SK-N-SH (cell line): ENCODE results near the gene TOR1A. TPM values are rescaled to one million over a fixed set of nuclear protein-coding genes. Genes with fewer than 3 reads are reported as not detected.

Experiments used
- CTCF ChIA-PET: fragments of 300-600, 350-600 bp; formaldehyde crosslinking; extraction: SDS; loops from one replicate; lab custom pipeline; 2021; lab: Yijun Ruan, JAX
- POLR2A ChIA-PET: fragments of 350-600 bp; sonication (Branson Sonifier 250); formaldehyde crosslinking; extraction: SDS; loops from one replicate; lab custom pipeline; 2020; ENCODE audit warnings: antibody characterized with exemption, inconsistent platforms; lab: Yijun Ruan, JAX
- DNase-seq: peaks from one replicate; pipeline ENCODE4 v3.0.0; 2012
- H2AFZ ChIP-seq: fragments of 200-600 bp; sonication (generic); 2 replicates; pipeline ENCODE4 v1.8.1; 2016; ENCODE audit warnings: antibody characterized with exemption, mild to moderate bottlenecking, low read depth
- H3F3A ChIP-seq: fragments of 200-600 bp; sonication (generic); replicated peaks from 2 replicates; pipeline ENCODE3; 2016; ENCODE audit warnings: antibody characterized with exemption, mild to moderate bottlenecking; ENCODE audit not compliant: insufficient read depth
- H3K27ac ChIP-seq, 2 experiments: fragments of 200-500 bp in 1 of 2; fragments of 200-600 bp in 1 of 2; sonication (Bioruptor generic) in 1 of 2; sonication (generic), shearing (Covaris generic) in 1 of 2; 2 replicates each; pipeline versions ENCODE4 v1.5.1 to v1.6.1; 2014 to 2016; ENCODE audit warnings: low read depth in 2 of 2, inconsistent platforms in 1 of 2, low read length in 1 of 2, mild to moderate bottlenecking in 1 of 2, mixed read lengths in 1 of 2
- H3K27me3 ChIP-seq: fragments of 200-600 bp; sonication (generic), shearing (Covaris generic); 2 replicates; pipeline ENCODE4 v1.6.1; 2016; ENCODE audit warnings: mixed run types; ENCODE audit not compliant: insufficient read depth
- H3K36me3 ChIP-seq, 2 experiments: fragments of 200-500 bp in 1 of 2; fragments of 200-600 bp in 1 of 2; sonication (Bioruptor generic) in 1 of 2; sonication (generic) in 1 of 2; replicated peaks in 1 of 2; 2 replicates each; pipeline versions ENCODE3 to v1.5.1; 2014 to 2016; ENCODE audit warnings: low read length in 1 of 2, mild to moderate bottlenecking in 1 of 2; ENCODE audit not compliant: insufficient read depth in 2 of 2, control insufficient read depth in 1 of 2
- H3K4me1 ChIP-seq, 2 experiments: fragments of 200-500 bp in 1 of 2; fragments of 200-600 bp in 1 of 2; sonication (Bioruptor generic) in 1 of 2; sonication (generic), shearing (Covaris generic) in 1 of 2; 2 replicates each; pipeline versions ENCODE4 v1.5.1 to v1.6.1; 2014 to 2016; ENCODE audit warnings: low read depth in 1 of 2, low read length in 1 of 2, mixed run types in 1 of 2; ENCODE audit not compliant: insufficient read depth in 2 of 2, control insufficient read depth in 1 of 2
- H3K4me2 ChIP-seq: fragments of 200-600 bp; sonication (generic), shearing (Covaris generic); 2 replicates; pipeline ENCODE4 v1.6.1; 2017; ENCODE audit warnings: mixed run types
- H3K4me3 ChIP-seq, 2 experiments: fragments of 200-500 bp in 1 of 2; fragments of 200-600 bp in 1 of 2; sonication (Bioruptor generic) in 1 of 2; sonication (generic), shearing (Covaris generic) in 1 of 2; 2 replicates each; pipeline versions ENCODE4 v1.5.1 to v1.8.1; 2014 to 2016; ENCODE audit warnings: low read depth in 2 of 2, inconsistent platforms in 1 of 2, low read length in 1 of 2, mild to moderate bottlenecking in 1 of 2, mixed read lengths in 1 of 2, moderate library complexity in 1 of 2
- H3K79me2 ChIP-seq: fragments of 200-600 bp; sonication (generic); 2 replicates; pipeline ENCODE4 v1.8.1; 2017; ENCODE audit warnings: mild to moderate bottlenecking; ENCODE audit not compliant: insufficient read depth
- H3K9ac ChIP-seq: fragments of 200-600 bp; sonication (generic); 2 replicates; pipeline ENCODE4 v1.6.1; 2017; ENCODE audit warnings: mixed run types
- H3K9me2 ChIP-seq: fragments of 200-600 bp; sonication (generic); 2 replicates; pipeline ENCODE4 v1.6.1; 2017; ENCODE audit warnings: mixed run types
- H3K9me3 ChIP-seq: fragments of 200-600 bp; sonication (generic); 2 replicates; pipeline ENCODE4 v1.6.1; 2017; ENCODE audit warnings: mixed run types, mild to moderate bottlenecking, moderate library complexity
- H4K20me1 ChIP-seq: fragments of 200-600 bp; sonication (generic); 2 replicates; pipeline ENCODE4 v1.6.1; 2017; ENCODE audit warnings: mild to moderate bottlenecking, mixed run types; ENCODE audit not compliant: insufficient read depth
- ELF1 ChIP-seq: IDR thresholded peaks from 2 replicates; pipeline ENCODE4 v1.4.0; 2012
- EZH2phosphoT487 ChIP-seq: fragments of 200-600 bp; sonication (generic); IDR thresholded peaks from 2 replicates; pipeline ENCODE4 v1.6.1; 2017; ENCODE audit warnings: low read depth, mixed run types, mild to moderate bottlenecking, antibody characterized with exemption, moderate library complexity, borderline replicate concordance
- JUND ChIP-seq: IDR thresholded peaks from 2 replicates; pipeline ENCODE4 v1.4.0; 2012
- POLR2AphosphoS5 ChIP-seq: IDR thresholded peaks from 2 replicates; pipeline ENCODE4 v1.6.1; 2012; ENCODE audit warnings: low read depth, low read length
- RAD21 ChIP-seq: IDR thresholded peaks from 2 replicates; pipeline ENCODE4 v1.6.1; 2012; ENCODE audit warnings: mild to moderate bottlenecking, low read length
- RXRA ChIP-seq: IDR thresholded peaks from 2 replicates; pipeline ENCODE4 v1.4.0; 2012; ENCODE audit warnings: low read depth, mild to moderate bottlenecking, borderline replicate concordance
- SIN3A ChIP-seq: IDR thresholded peaks from 2 replicates; pipeline ENCODE4 v1.6.1; 2012; ENCODE audit warnings: low read depth, mild to moderate bottlenecking, low read length, moderate library complexity, borderline replicate concordance
- SMC3 ChIP-seq: IDR thresholded peaks from 2 replicates; pipeline ENCODE4 v1.6.1; 2012; ENCODE audit warnings: low read depth, low read length, improper control_type of control experiment
- TCF12 ChIP-seq: IDR thresholded peaks from 2 replicates; pipeline ENCODE4 v1.4.0; 2012
- TEAD4 ChIP-seq: IDR thresholded peaks from 2 replicates; pipeline ENCODE4 v1.4.0; 2012; ENCODE audit warnings: mild to moderate bottlenecking, borderline replicate concordance; ENCODE audit not compliant: insufficient read depth
- YY1 ChIP-seq: IDR thresholded peaks from 2 replicates; pipeline ENCODE4 v1.4.0; 2012; ENCODE audit warnings: low read depth, mild to moderate bottlenecking
- WGBS: methylation state at CpG from one replicate; pipeline ENCODE4 v1.1.6; 2017; ENCODE audit warnings: low lambda C conversion rate; 5-methylcytosine and 5-hydroxymethylcytosine counted together
- polyA plus RNA-seq, 3 experiments: library from polyadenylated mRNA; depleted of rRNA; stranded (reverse); fragments of >200 nt; gene quantifications; 2 replicates each; pipeline ENCODE4 v1.2.3, GENCODE V29; 2012
- TF ChIP-seq, protein P1 (sequence below): fragments of 200-600 bp; sonication (generic); IDR thresholded peaks from 2 replicates; pipeline ENCODE4 v1.6.1; 2017; ENCODE audit warnings: antibody characterized with exemption, mild to moderate bottlenecking, moderate library complexity
- TF ChIP-seq, protein P2 (sequence below): fragments of 150-350 bp; IDR thresholded peaks from 2 replicates; pipeline ENCODE4 v1.6.1; 2016; ENCODE audit warnings: mild to moderate bottlenecking, low read depth, low read length
- TF ChIP-seq, protein P3 (sequence below): fragments of 150-350 bp; IDR thresholded peaks from 2 replicates; pipeline ENCODE4 v1.6.1; 2017; ENCODE audit warnings: antibody characterized with exemption, low read length, low read depth, borderline replicate concordance
- TF ChIP-seq, protein P4 (sequence below): IDR thresholded peaks from 2 replicates; pipeline ENCODE4 v1.6.1; 2012; ENCODE audit warnings: mild to moderate bottlenecking, low read depth, low read length, moderate library complexity
- TF ChIP-seq, protein P5 (sequence below): IDR thresholded peaks from 2 replicates; pipeline ENCODE4 v1.4.0; 2012; ENCODE audit warnings: low read depth

TOR1A gene
- polyA plus RNA-seq, 1 of the 3 experiments (the other 2 are of a cell fraction): 85.3 TPM

DNA sequence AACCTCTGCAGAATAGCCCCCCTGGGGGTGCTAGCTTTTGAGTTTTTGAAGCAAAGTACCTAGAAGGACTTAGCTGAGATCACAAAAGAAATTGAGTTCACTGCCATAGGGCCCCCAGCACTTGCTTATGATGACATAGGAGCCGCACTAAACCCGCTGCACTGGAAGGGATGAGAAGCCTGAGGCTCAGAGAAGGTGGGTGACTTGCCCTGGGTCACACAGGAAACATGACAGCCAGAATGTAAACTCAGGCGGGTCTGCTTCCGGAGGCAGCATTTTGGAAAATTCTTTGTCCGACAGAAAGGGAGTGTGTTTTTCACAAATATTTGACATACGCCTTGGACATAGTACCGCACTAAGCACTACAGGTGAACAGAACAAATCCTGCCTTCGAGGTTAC is 29.4 kb downstream of the TOR1A start:
- Histone ChIP-seq H3K9me2 (no peaks in the 10 kb centered on the region), H3K4me2 (no peak overlapping the region), H3F3A (no peaks in the 10 kb centered on the region), H3K9ac (no peak overlapping the region), H2AFZ (no peak overlapping the region), H3K27me3 (no peaks in the 10 kb centered on the region; the same call in 1 of the 2 replicates), H3K36me3 (no peaks in the 10 kb centered on the region), H3K27ac (no peak overlapping the region), H4K20me1 (no peaks in the 10 kb centered on the region), H3K4me1 (no peaks in the 10 kb centered on the region), H3K9me3 (no peaks in the 10 kb centered on the region), H3K79me2 (no peaks in the 10 kb centered on the region), H3K4me3 (no peak overlapping the region)
- TF ChIP-seq, protein P1, sequence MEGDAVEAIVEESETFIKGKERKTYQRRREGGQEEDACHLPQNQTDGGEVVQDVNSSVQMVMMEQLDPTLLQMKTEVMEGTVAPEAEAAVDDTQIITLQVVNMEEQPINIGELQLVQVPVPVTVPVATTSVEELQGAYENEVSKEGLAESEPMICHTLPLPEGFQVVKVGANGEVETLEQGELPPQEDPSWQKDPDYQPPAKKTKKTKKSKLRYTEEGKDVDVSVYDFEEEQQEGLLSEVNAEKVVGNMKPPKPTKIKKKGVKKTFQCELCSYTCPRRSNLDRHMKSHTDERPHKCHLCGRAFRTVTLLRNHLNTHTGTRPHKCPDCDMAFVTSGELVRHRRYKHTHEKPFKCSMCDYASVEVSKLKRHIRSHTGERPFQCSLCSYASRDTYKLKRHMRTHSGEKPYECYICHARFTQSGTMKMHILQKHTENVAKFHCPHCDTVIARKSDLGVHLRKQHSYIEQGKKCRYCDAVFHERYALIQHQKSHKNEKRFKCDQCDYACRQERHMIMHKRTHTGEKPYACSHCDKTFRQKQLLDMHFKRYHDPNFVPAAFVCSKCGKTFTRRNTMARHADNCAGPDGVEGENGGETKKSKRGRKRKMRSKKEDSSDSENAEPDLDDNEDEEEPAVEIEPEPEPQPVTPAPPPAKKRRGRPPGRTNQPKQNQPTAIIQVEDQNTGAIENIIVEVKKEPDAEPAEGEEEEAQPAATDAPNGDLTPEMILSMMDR: no peak
- TF ChIP-seq, protein P2, sequence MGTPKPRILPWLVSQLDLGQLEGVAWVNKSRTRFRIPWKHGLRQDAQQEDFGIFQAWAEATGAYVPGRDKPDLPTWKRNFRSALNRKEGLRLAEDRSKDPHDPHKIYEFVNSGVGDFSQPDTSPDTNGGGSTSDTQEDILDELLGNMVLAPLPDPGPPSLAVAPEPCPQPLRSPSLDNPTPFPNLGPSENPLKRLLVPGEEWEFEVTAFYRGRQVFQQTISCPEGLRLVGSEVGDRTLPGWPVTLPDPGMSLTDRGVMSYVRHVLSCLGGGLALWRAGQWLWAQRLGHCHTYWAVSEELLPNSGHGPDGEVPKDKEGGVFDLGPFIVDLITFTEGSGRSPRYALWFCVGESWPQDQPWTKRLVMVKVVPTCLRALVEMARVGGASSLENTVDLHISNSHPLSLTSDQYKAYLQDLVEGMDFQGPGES: no peak
- TF ChIP-seq ELF1 (no peak), SMC3 (no peak), RXRA (no peak), EZH2phosphoT487 (no peak), JUND (no peak), YY1 (no peak), TEAD4 (no peak), TCF12 (no peak), POLR2AphosphoS5 (no peak), SIN3A (no peak), RAD21 (no peak)
- TF ChIP-seq, protein P3, sequence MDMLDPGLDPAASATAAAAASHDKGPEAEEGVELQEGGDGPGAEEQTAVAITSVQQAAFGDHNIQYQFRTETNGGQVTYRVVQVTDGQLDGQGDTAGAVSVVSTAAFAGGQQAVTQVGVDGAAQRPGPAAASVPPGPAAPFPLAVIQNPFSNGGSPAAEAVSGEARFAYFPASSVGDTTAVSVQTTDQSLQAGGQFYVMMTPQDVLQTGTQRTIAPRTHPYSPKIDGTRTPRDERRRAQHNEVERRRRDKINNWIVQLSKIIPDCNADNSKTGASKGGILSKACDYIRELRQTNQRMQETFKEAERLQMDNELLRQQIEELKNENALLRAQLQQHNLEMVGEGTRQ: no peak
- TF ChIP-seq, protein P4, sequence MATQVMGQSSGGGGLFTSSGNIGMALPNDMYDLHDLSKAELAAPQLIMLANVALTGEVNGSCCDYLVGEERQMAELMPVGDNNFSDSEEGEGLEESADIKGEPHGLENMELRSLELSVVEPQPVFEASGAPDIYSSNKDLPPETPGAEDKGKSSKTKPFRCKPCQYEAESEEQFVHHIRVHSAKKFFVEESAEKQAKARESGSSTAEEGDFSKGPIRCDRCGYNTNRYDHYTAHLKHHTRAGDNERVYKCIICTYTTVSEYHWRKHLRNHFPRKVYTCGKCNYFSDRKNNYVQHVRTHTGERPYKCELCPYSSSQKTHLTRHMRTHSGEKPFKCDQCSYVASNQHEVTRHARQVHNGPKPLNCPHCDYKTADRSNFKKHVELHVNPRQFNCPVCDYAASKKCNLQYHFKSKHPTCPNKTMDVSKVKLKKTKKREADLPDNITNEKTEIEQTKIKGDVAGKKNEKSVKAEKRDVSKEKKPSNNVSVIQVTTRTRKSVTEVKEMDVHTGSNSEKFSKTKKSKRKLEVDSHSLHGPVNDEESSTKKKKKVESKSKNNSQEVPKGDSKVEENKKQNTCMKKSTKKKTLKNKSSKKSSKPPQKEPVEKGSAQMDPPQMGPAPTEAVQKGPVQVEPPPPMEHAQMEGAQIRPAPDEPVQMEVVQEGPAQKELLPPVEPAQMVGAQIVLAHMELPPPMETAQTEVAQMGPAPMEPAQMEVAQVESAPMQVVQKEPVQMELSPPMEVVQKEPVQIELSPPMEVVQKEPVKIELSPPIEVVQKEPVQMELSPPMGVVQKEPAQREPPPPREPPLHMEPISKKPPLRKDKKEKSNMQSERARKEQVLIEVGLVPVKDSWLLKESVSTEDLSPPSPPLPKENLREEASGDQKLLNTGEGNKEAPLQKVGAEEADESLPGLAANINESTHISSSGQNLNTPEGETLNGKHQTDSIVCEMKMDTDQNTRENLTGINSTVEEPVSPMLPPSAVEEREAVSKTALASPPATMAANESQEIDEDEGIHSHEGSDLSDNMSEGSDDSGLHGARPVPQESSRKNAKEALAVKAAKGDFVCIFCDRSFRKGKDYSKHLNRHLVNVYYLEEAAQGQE: no peak
- TF ChIP-seq, protein P5, sequence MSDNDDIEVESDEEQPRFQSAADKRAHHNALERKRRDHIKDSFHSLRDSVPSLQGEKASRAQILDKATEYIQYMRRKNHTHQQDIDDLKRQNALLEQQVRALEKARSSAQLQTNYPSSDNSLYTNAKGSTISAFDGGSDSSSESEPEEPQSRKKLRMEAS: no peak
- ChIA-PET CTCF (interaction anchor here (2.0 to 4.0 kb wide), 2 partner anchors 68 to 119 kb away, joined by 4 to 19 read pairs; no protein-coding TSS in a partner anchor), POLR2A (no interaction called here)
- 69% methylated on average over 8 of the region's 8 CpGs for WGBS
- no peak for DNase-seq
